Caki2 (cell line): Measurements from ENCODE around the gene MPLKIP. TPM values are rescaled to one million over a fixed set of nuclear protein-coding genes. Genes with fewer than 3 reads are reported as not detected.
A peak's percentile ranks its signal among the peaks of the same experiment; 100 is the strongest.
"Not testable (repeated sequence)": the region's sequence is repeated elsewhere in the genome, so short reads cannot be mapped to it uniquely, and the experiment has no call there.

Source experiments
- DNase-seq: peaks from one replicate; pipeline ENCODE4 v3.0.0-alpha.2; 2015; ENCODE audit warnings: low read depth
- in situ Hi-C: cut with HindIII; loops from 2 replicates; pipeline ENCODE4 v1.10.0; 2016; ENCODE audit warnings: low sequenced_read_pairs, low pct_unique_long_range_greater_than_20kb, mixed read lengths
- total RNA-seq: library from RNA; depleted of rRNA; stranded (reverse); fragments of >200 nt; shearing (Covaris generic); gene quantifications from 2 replicates; pipeline ENCODE4 v1.2.3, GENCODE V29; 2014; ENCODE audit warnings: low replicate concordance; rRNA removed

Gene MPLKIP
- 50.9 and 51.6 TPM in 2 replicates for total RNA-seq

- peak; percentile 91 for DNase-seq
- in situ Hi-C loops = no loop called here
These were observed at the start of gene MPLKIP, which contains the start of gene SUGCT for GRCh38 chr7:40134428-40135316. Gene MPLKIP (minus strand): TSS chr7:40134622. CDS start chr7:40134567, 55 bp downstream. Gene SUGCT (plus strand): TSS chr7:40135005.

GRCh38 chr7:40182452-40182851, 48.0 kb upstream of the MPLKIP start:
- DNase-seq = no peak
- in situ Hi-C loops = no loop called here

- in situ Hi-C loops = no loop called here
- no peak for DNase-seq
These were observed 42.6 kb upstream of the MPLKIP start for GRCh38 chr7:40177071-40177470.

GRCh38 chr7:40175725-40176510, 41.5 kb upstream of the MPLKIP start:
- in situ Hi-C loops = no loop called here
- DNase-seq = no peak

GRCh38 chr7:40175256-40175655, 40.8 kb upstream of the MPLKIP start:
- DNase-seq, in situ Hi-C loops: not testable (repeated sequence)

- in situ Hi-C loops, DNase-seq: not testable (repeated sequence)
These were observed 38.7 kb upstream of the MPLKIP start for GRCh38 chr7:40173121-40173520.

GRCh38 chr7:40168266-40168665, 33.8 kb upstream of the MPLKIP start:
- in situ Hi-C loops, DNase-seq: not testable (repeated sequence)

- in situ Hi-C loops = no loop called here
- no peak for DNase-seq
These were observed 32.9 kb upstream of the MPLKIP start for GRCh38 chr7:40167291-40167690.

- DNase-seq = no peak
These were observed 30.8 kb upstream of the MPLKIP start for GRCh38 chr7:40165216-40165615.

GRCh38 chr7:40162516-40162915, 28.1 kb upstream of the MPLKIP start:
- DNase-seq = no peak
- in situ Hi-C loops = no loop called here

More at GRCh38 chr7:40165216-40165615, 30.8 kb upstream of the MPLKIP start:
- in situ Hi-C loops = no loop called here

GRCh38 chr7:40156988-40157387, 22.6 kb upstream of the MPLKIP start:
- no peak for DNase-seq
- in situ Hi-C loops = no loop called here

- in situ Hi-C loops = no loop called here
- DNase-seq = no peak
These were observed 17.1 kb upstream of the MPLKIP start for GRCh38 chr7:40151504-40151903.

GRCh38 chr7:40148671-40149070, 14.2 kb upstream of the MPLKIP start:
- in situ Hi-C loops = no loop called here
- no peak for DNase-seq

GRCh38 chr7:40148247-40148580, 13.8 kb upstream of the MPLKIP start:
- in situ Hi-C loops, DNase-seq: not testable (repeated sequence)

- in situ Hi-C loops = no loop called here
- DNase-seq = no peak
These were observed 13.2 kb upstream of the MPLKIP start for GRCh38 chr7:40147371-40148246.

GRCh38 chr7:40145596-40146130, 11.2 kb upstream of the MPLKIP start:
- DNase-seq, in situ Hi-C loops: not testable (repeated sequence)

GRCh38 chr7:40141916-40142315, 7.5 kb upstream of the MPLKIP start:
- in situ Hi-C loops, DNase-seq: not testable (repeated sequence)

- in situ Hi-C loops, DNase-seq: not testable (repeated sequence)
These were observed 5.5 kb upstream of the MPLKIP start for GRCh38 chr7:40139891-40140290.
